D721Med (cell line): ENCODE measurements around the gene TAOK1.

ENCODE experiments used
- DNase-seq: peaks from one replicate; pipeline ENCODE4 v3.0.0; 2011; ENCODE audit warnings: low spot score; ENCODE audit not compliant: insufficient read length
- FAIRE-seq: peaks from 2 replicates; lab custom pipeline; 2011; peaks lifted over from hg19 to GRCh38; lab: Jason Lieb, UNC
- CTCF ChIP-seq: IDR thresholded peaks from 2 replicates; pipeline ENCODE4 v1.5.1; 2012; ENCODE audit warnings: mild to moderate bottlenecking, control low read depth; ENCODE audit not compliant: insufficient read depth; ENCODE audit errors: missing control alignments

Gene TAOK1

DNA sequence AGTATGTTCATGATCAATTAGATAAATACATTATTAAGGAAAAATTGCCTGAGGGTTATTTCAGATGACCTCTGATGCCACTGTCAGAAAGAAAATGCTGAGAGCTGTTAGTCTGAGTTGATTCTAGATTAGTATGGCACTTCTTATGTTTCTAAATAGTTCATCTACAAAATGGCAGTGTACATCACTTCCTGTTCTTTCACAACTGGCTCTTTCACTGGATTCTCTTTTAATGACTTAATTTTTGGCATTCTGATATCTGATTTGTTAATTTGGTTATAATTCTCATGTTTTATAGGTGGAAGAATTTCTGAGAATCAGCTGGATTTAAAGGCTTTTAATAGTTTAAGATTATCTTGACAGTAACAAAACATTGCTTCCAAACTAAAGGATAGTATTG lies 3.3 kb downstream of the TAOK1 start:
- DNase-seq (no peak), FAIRE-seq (peak; percentile 70)
- TF ChIP-seq CTCF = no peak

GRCh38 chr17:29394761-29395160 lies 4.6 kb downstream of the TAOK1 start:
- DNase-seq (no peak), FAIRE-seq (no peak)
- TF ChIP-seq CTCF = no peak

- no peak for FAIRE-seq
- TF ChIP-seq CTCF = no peak
- DNase-seq = no peak
Measured at GRCh38 chr17:29396066-29396465, 5.9 kb downstream of the TAOK1 start.

DNA sequence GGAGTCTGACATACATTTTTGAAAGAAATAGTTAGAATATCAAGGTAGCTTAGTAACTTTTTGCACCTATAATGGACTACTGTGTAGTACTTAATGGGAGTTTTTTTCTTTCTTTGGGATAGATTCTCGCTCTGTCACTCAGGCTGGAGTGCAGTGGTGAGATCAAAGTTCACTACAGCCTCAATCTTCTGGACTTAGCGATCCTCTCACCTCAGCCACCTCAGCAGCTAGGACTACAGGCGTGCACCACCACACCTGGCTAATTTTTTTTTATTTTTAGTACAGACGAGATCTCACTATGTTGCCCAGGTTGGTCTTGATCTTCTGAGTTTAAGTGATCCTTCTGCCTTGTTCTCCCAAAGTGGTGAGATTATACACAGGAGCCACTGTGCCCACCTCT lies 9.5 kb downstream of the TAOK1 start:
- TF ChIP-seq CTCF = no peak
- DNase-seq (no peak), FAIRE-seq (no peak)

DNA sequence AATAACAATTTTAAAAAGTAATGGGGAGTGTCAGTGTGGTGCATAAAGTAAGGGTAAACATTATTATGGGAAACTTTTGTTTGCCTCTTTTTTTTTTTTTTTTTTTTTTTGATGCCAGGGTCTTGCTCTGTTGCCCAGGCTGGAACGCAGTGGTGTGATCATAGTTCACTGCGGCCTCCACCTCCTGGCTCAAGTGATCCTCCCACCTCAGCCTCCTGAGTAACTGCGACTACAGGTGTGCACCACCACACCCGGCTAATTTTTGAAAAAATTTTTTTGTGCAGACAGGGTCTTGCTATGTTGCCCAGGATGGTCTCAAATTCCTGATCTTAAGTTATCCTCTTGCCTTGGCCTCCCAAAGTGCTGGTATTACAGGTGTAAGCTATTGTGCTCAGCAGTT lies 10.7 kb downstream of the TAOK1 start:
- TF ChIP-seq CTCF = no peak
- DNase-seq (no peak), FAIRE-seq (no peak)

- FAIRE-seq = no peak
- no peak for TF ChIP-seq CTCF
- DNase-seq = no peak
Measured at GRCh38 chr17:29401258-29401657, 11.1 kb downstream of the TAOK1 start.

DNA sequence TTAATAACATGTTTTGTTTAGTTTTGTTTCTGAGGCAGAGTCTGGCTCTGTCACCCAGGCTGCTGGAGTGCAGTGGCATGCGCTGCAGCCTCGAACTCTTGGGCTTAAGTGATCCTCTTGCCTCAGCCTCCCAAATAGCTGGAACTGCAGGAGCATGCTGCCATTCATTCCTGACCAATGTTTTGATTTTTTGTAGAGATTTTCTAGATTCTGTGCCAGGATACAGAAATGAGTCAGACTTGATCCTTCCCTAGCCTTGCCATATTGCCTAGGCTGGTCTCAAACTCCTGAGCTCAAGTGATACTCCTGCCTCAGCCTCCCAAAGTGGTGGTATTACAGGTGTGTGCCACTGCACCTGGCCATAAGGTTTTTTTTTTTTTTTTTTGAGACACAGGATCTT lies 17.7 kb downstream of the TAOK1 start:
- DNase-seq (no peak), FAIRE-seq (no peak)
- TF ChIP-seq CTCF = no peak
